Left hindlimb (tissue), 1 donor: ENCODE results near the gene LTBP4.
"Not testable (repeated sequence)": the region's sequence is repeated elsewhere in the genome, so short reads cannot be mapped to it uniquely, and the experiment has no call there.

Experiments used
- DNase-seq: peaks from one replicate; pipeline ENCODE4 v3.0.0-alpha.2; 2018

Gene LTBP4

GRCh38 chr19:40632311-40633036 lies 31.3 kb downstream of the LTBP4 start:
- DNase-seq = no peak

- no peak for DNase-seq
Observed at GRCh38 chr19:40633207-40633606, 32.0 kb downstream of the LTBP4 start.

DNA sequence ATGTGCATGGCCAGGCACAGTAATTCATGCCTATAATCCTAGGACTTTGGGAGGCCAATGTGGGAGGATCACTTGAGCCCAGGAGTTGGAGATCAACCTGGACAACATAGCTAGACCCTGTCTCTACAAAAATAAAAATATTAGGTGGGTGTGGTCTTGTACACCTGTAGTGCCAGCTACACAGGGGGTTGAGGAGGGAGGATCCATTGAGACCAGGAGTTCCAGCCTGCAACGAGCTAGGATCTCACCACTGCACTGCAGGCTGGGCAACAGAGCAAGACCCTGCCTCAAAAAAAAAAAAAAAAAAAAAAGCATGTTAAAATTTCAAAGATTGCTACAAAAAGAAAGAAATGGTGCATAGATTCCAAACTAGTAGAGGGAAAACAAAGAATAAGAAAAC lies 37.2 kb downstream of the LTBP4 start:
- DNase-seq = no peak

- no peak for DNase-seq
Observed at GRCh38 chr19:40639638-40639982, 38.4 kb downstream of the LTBP4 start.

- DNase-seq = no peak
Observed at GRCh38 chr19:40640744-40641143, 39.6 kb downstream of the LTBP4 start.

DNA sequence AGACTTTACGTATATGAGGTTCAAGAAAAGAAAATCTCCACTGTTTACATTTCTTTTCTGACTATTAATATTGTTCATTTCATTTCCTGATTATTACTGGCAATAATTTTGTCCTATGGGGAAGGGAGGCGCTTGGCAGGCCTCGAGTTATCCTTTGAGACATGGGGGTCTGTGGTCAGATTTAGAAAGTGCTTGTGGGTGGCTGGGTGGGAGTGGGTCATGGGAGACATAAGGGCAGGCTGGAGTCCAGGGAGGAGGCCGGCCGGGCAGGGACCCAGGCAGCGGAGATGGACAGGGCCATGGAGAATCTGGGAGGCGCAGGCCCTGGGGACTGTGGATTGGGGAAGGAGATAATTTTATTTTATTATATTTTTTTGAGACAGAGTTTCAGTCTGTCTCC lies 40.1 kb downstream of the LTBP4 start:
- peak; percentile 65 for DNase-seq

- DNase-seq = no peak
Observed at GRCh38 chr19:40642051-40642706, 41.0 kb downstream of the LTBP4 start.

GRCh38 chr19:40642757-40643305 lies 41.7 kb downstream of the LTBP4 start:
- no peak for DNase-seq

DNA sequence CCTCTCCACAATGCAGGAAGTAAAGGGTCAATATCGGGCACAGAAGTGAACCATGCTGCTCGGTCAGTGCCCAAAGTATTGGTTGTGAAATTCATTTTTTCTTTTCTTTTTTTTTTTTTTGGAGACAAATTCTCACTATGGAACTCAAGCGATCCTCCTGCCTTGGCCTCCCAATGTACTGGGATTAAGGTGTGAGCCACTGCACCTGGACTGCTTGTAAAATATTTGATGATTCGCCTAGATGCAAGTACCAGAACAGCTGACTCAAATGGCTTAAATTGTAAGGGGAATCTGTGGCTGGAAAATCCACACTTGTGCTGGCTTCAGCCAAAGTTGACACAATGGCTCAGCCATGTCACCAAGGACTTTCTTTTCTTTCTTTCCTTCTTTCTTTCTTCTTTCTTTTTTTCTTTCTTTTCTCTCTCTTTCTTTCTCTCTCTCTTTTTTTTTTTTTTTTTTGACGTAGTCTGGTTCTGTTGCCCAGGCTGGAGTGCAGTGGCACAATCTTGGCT lies 45.6 kb downstream of the LTBP4 start:
- no peak for DNase-seq

DNA sequence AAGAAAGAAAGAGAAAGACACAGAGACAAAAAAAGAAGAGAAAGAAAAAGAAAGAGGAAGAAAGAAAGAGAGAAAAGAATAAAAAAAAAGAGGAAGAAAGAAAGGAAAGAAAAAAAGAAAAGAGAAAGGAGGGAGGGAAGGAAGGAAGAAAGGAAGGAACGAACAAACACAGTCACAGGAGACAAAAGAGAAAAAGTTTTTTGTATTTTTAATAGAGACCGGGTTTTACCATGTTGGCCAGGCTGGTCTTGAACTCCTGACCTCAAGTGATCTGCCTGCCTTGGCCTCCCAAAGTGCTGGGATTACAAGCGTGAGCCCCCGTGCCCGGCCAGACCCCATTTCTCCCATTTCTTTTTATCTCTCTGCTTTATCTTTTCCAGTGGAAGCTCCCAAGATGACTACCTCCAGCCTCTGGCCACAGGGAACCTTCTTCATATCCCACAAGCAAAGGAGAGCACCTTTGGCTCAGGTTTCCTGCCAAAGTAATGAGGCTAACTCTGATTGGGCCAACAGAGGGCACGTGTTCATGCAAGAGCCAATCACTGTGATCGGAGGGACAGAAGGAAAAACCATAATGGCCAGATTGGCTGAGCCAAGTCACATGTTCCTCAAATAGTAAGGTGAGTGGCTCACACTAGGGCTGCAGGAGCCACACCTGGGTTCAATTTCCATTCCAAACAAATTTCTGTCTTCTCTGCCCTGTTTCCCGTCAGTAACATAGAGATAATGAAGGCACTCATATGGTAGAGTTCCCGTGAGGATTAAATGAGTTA lies 48.9 kb downstream of the LTBP4 start:
- DNase-seq = not testable (repeated sequence)

- no peak for DNase-seq
Observed at GRCh38 chr19:40650749-40651305, 49.7 kb downstream of the LTBP4 start.

GRCh38 chr19:40652303-40652702 lies 51.1 kb downstream of the LTBP4 start:
- not testable (repeated sequence) for DNase-seq

- not testable (repeated sequence) for DNase-seq
Observed at GRCh38 chr19:40655684-40656083, 54.5 kb downstream of the LTBP4 start.

- no peak for DNase-seq
Observed at GRCh38 chr19:40658031-40658430, 56.9 kb downstream of the LTBP4 start.

DNA sequence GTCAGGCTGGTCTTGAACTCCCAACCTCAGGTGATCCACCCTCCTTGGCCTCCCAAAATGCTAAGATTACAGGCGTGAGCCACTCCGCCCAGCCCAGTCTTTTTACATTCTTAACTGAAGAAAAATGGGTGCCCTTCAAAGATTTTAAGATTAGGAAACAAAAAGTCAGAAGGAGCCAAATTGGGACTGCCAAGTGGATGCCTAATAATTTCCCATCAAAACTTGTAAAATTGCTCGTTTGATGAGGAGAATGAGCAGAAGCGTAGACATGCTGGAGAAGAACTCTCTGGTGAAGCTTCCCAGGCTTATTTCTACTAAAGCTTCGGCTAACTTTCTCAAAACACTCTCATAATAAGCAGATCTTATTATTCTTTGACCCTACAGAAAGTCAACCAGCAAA lies 57.9 kb downstream of the LTBP4 start:
- DNase-seq = no peak

GRCh38 chr19:40659566-40659965 lies 58.4 kb downstream of the LTBP4 start:
- no peak for DNase-seq

DNA sequence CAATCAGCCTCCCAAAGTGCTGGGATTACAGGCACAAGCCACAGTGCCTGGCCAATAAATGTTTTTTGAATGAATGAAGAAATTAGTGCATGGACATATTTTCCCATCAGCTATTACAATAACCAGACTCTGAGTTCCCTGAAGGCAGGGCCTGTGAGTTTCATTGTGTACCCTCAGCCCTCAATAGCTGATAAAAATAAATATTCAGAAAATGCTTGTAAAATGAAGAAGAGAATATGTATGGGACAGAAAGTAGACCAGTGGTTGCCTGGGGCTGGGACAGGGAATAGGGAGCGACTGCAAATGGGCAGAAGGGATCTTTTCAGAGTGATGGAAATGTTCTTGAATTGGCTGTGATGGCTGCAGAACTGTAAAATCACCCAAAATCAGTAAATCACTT lies 60.4 kb downstream of the LTBP4 start:
- no peak for DNase-seq

DNA sequence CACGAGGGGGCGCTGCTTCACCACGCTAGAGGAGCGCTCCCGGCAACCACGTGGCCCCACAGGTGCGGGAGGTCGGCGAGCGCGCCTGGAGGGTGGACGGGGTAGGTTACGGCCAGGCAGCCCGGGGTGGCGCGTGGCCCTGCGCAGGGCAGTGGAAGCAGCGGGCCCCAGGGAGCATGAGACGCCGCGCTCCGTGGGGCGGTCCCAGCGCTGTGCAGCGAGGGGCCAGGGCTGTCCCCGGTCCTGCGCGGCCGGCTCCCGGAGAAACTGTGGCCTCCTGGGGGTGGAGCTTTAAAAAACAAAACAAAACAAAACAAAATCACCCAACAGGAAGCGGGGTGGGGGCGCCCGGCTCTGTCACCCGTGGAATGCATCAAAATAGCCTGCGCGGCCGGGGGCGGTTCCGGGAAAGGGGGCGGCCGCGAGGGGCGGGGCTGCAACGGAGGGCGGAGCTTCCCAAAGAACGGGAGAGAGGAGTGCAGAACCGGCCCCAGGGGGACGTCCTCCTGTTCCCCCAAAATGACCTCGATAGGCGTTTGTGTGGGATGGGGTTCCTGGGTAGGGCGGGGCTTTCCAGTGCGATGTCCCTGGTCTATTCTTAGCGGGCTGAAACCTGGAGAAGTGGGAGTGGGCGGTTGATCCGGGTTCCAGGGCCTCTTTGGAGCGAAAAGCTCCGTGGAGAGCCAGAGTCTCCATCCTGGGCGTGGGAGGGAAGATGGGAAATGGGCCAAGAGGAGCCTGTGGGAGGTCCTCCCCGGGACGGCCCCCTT lies 61.9 kb downstream of the LTBP4 start:
- DNase-seq = peak; percentile 92

GRCh38 chr19:40663695-40664692 lies 62.8 kb downstream of the LTBP4 start:
- no peak for DNase-seq

- DNase-seq = no peak
Observed at GRCh38 chr19:40666803-40667438, 65.8 kb downstream of the LTBP4 start.
